SU-DHL-6 (cell line): ENCODE data around the gene SLC9A7.

ENCODE experiments used
- CTCF ChIP-seq: fragments of 200-600 bp; sonication (generic); IDR thresholded peaks from one replicate; pipeline ENCODE4 v1.5.1; 2017; ENCODE audit warnings: antibody characterized with exemption, mild to moderate bottlenecking, low read length, moderate library complexity; ENCODE audit not compliant: insufficient read depth, poor library complexity, severe bottlenecking
- EZH2phosphoT487 ChIP-seq: fragments of 200-600 bp; sonication (generic), shearing (Covaris generic); conservative IDR thresholded peaks from 2 replicates; pipeline ENCODE4 v1.6.1; 2018; ENCODE audit warnings: mild to moderate bottlenecking, antibody characterized with exemption, low read length, moderate library complexity, mixed read lengths

GRCh38 chrX:46607916-46608315 lies 151.0 kb downstream of the SLC9A7 start:
- no peak for TF ChIP-seq CTCF
- TF ChIP-seq EZH2phosphoT487 = no peak
